SH-SY5Y (cell line): ENCODE results near the gene TNS1.

Experiments used
- GATA2 ChIP-seq: IDR thresholded peaks from 2 replicates; pipeline ENCODE4 v1.6.1; 2011; ENCODE audit warnings: mild to moderate bottlenecking, low read depth, low read length
- GATA3 ChIP-seq: IDR thresholded peaks from 2 replicates; pipeline ENCODE4 v1.6.1; 2011; ENCODE audit warnings: low read depth, mild to moderate bottlenecking, low read length, moderate library complexity

TNS1 gene

DNA sequence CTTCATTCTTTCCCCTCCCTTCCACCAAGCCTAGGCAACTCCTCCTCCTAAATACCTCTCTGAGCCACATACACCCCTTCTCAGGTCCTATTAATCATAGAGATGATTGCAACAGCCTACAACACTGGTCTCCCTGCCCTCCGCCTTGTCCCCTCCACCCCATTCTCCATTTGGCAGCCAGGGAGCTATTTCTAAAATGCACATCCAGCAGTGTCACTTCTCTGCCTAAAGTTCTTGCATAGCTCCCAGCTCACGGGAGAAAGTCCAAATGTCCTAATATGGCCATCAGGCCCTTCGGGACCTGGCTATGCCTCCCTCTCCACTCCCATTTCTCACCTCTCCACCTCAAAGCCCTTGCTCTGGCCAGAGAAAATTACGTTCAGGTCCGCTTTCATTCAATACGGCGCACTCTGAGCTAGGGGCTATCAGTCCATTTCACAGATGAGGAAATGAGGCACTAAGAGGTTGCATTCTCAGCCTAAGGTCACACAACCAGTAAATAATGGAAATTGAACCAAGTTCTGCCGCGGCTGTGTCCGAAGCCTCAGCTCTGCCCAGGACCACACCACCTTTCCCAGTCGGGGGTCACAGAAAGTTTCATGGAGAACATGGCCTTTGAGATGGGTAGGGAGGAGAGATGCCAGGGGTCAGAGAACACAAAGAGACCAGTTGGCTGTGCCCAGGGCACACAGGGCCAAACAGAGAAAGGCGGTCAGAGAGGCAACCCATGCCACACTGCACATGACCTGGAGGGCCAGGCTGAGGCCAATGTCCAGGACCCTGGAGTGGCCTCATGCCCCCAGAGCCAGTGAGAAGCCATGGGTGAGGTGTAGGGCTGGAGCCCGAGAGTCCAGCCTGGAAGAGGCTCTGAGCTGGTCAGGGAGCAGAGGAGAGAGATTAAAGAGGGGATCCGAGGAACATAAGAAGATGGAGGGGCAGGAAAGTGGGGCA lies 72.8 kb downstream of the TNS1 start:
- no peak for TF ChIP-seq GATA3
- no peak for TF ChIP-seq GATA2

DNA sequence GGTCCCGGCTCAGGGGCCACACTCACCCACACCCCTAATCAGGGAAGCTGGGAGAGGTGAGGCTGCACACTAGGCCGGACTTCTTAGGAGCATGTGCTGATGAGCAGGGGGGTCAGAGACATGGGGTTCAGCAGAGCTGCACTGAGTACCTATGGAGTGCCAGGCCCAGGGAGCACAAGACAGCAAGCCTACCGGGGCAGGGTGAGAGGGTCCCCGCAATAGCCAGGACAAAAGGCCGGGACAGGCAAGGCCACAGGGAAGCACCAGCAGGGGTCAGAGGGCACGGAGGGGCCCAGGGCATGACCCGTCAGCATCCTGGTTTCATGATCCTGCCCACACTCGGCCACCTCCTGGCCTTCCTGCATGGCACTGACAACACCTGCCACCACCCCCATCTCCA lies 73.5 kb downstream of the TNS1 start:
- TF ChIP-seq GATA2 (no peak), GATA3 (no peak)

DNA sequence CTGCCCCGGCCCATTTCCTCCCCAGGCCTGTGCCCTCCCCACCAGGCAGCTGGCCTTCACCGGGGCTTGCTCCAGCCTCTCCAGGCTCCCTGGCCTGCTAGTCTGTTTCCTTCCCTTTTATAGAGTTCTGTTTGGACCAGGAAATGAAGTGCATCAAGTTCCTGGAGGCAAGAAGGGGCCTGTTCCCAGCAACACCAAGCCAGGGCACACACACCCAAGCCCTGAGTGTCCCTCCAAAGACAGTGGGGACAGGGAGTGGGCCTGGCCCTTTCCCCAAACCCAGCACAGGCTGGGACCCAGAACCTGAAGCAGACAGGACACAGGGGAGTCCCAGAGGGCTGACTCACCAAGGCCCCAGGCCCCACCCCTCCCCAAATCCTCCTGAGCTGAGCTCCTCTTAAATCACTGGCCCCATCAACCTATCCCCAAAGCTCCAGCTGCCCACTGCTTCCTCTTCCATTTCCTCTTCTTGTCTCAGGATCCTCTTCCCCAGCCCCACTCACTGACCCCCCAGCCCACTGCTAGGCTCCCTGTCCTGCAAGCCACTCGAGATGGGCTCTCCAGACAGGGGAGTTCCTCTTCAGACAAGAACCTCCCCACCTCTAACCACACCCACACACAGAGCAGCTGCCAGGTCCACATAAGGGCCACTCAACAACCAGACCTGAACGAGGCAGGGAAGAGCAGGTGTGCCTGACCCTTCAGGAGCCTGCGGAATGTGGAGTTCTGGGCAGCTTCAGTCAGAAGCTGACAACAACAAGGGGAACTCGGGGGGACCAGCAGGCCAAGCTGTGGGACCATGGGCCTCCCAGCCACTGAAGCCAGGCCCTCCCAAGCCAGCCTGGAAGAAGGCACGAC lies 74.2 kb downstream of the TNS1 start:
- no peak for TF ChIP-seq GATA3
- no peak for TF ChIP-seq GATA2

DNA sequence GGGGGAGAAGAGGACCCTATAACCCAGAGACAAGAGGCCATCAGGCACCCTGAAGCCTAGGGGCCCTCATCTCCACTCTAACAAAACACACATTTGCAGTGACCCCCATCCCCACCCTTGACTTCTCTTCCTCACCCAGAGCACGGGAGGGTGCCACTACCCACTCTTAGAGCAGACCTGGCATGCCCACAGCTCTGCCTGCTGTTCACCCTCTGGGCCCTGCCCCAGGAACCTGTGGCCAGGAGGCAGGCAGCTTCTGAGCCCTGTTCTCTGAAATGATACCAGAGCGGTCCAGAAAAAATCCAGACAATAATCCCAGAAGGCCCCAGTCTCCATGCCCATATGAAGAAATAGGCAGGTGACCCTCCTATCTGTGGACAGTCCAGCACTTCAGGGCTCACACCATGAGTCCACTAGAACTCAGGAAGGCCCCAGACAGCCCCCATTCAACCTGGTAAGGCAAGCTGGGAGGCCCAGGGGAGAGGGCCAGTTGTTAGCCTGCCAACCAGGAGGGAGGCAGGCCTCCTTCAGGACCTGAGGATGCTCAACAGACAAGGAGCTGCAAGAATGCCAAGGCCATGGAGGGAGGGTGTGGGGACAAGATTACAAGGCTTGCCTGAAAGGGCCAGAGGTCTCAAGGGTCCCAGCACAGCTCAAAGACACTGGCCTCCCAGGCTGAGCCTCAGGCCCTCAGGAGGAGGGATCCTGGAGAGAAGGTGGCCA lies 75.0 kb downstream of the TNS1 start:
- TF ChIP-seq GATA2 (no peak), GATA3 (no peak)

DNA sequence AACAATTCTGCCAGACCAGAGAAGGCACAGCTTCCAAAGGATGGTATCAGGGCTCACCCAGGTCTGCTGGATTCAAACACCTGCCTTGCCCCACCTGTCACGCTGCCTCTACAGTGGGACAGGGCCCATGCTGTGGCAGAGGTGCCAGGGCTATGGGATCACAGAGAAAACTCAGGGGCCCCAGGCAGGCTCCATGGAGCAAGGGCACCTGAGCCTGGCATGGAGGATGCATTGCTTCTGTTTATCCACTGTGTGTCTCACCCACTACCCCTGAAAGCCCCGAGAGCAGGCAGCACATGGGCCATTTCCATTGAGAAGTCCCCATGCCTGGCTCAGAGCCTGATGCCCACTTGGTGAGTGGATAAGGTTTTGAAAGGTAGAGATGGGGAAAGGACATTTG lies 76.0 kb downstream of the TNS1 start:
- TF ChIP-seq GATA3 (no peak), GATA2 (no peak)

DNA sequence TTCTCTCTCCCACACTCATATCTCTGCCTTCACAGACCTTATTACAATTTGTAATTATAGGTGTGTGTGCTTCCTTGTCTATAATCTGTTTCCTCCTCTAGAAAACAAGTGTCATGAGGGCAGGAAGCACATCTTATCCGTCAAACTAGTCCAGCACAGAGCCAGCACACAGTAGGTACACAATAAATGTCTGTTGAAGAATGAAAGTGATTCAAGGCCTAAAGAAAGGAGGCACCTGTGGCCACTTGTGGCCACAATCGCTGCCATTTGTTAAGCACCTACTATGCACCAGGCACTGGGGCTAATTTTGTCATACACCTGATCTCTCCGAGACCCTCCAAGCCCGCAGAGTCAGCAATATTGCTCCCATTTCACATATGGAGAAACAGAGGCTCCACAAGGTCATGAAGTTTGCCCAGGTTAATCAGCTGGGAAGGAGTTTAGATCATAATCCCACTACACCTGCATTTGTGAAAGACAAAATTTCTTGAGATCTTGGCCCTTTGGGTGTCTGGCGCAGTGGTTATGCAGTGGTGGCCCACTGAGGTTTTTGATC lies 78.4 kb downstream of the TNS1 start:
- no peak for TF ChIP-seq GATA2
- TF ChIP-seq GATA3, result no peak

DNA sequence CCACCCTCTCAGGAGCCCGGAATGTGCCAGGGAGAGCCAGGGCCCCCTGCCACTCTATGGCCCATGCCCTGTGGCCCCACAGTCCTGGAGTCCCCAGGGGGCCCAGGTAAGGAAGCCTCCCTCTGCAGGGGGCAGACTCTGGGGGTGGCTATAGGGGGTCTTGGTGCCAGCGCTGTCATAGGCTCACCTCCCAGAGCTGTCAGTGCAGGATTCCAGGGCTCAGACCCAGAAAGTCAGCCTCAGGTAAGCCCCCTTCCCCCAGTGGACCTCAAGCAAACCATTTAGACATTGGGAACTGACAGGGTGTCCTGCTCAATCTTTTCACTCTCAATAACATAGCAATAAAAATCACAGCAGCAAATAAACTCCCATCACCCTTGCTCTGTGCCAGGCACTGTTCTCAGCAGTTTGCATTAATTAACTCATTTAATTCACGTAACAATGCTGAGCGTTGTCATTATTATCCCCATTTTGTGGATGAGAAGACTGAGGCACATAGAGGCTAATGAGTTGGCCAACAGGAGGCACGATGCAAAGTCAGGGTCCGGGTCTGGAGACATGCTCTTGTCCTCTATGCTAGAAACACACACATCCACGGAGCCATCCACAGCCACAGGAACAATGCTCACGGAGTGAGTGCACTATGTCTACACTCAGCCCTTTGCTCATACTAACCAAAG lies 79.6 kb downstream of the TNS1 start:
- TF ChIP-seq GATA2 (no peak), GATA3 (no peak)

- TF ChIP-seq GATA2 (no peak), GATA3 (no peak)
Measured at GRCh38 chr2:217922101-217923006, 80.4 kb downstream of the TNS1 start.

GRCh38 chr2:217920879-217921603 lies 81.8 kb downstream of the TNS1 start:
- TF ChIP-seq GATA3 (no peak), GATA2 (peak; percentile 52)

DNA sequence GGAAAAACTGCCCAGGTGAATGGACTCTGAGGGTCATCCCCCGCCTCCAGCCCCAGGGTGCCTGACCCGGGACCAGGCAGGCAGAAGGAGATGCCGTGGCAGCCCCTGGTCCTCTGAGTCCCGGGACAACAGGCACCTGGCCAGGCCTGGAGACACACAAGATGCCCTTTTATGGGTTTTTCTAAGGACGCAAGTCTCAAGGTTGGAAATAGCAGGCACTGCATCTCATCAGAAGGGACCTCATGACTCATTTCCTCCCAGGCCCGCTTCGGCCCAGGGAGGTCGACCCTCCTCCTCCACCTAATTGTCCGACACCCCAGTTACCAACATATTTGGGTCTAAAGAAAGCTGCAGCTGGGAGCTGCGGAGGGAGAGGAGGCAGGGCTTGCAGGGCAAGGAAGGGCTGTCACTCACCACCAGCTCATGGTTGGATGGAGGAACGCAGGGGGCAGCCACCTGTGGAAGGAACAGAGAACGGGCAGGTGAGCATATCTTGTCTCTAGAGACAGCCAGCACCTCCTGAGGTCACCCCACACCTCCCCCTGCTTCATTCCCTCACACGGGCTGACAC lies 82.9 kb downstream of the TNS1 start:
- TF ChIP-seq GATA3 (no peak), GATA2 (no peak)

DNA sequence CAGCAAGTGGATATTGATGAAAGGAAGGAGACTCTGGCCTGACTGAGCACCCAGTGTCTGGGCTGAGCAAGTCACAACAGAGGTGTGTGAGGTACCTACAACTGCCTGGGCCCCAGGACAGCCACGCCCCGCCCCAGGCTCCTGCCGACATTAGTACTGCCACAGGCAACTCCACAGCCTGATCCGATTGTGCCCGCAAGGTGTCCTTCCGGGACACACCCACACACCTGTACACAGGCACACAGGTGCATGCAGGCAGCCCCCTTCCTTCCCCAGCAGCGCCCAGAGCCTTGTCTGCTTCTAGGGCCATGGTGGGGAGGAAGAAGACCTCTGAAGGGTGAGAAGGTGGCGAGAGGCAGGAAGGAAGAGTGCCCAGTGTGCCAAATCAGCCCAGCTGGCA lies 83.6 kb downstream of the TNS1 start:
- TF ChIP-seq GATA3 (no peak), GATA2 (no peak)
